ENCODE data around the gene GNG13.

Gene GNG13

DNA sequence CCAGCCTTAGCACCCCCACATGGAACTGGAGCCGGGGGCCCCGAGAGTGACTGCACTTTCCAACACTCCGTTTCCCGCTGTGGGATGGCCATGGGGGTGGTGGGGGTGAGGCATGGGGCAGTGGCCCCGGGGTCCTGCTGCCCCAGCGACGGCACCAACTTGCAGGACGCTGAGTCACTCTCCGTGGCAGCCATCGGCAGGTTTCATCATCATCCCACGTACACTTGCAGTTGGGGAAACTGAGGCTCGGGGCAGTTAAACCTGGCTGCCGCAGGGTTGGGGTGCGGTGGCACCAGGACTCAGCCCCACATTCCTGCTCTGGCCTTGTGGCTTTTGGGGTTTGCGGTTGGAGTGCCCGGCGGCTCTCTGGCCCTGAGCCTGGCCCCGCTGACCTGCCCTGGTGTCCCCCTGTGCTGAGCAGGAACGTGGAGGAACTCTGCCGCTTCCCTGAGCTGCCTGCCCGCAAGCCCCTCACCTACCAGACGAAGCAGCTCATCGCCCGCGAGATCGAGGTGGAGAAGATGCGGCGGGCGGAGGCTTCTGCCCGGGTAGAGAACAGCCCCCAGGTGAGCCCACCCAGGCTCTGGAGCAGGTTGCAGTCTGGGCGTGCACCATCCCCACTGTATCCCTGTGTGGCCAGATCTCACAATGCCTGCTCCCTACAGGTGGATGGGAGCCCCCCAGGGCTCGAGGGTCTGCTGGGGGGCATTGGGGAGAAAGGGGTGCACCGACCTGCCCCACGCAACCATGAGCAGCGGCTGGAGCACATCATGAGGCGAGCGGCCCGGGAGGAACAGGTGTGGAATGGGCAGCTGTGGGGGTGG is 4.0 kb downstream of the GNG13 start:
- Histone ChIP-seq H3K4me1 (ENCODE audit: control insufficient read depth in 1 of 2, insufficient read depth in 2 of 2, low read length in 2 of 2) (peaks cover 4% of the 10 kb centered on the region in 2 experiments), H3K4me3 (ENCODE audit: low read depth, low read length) (no peak overlapping the region), H3K27me3 (ENCODE audit: insufficient read depth, low read length) (no peaks in the 10 kb centered on the region), H4K12ac (ENCODE audit: low read depth, low read length) (no peak overlapping the region), H3K79me1 (ENCODE audit: low read length) (no peaks in the 10 kb centered on the region), H3K79me2 (ENCODE audit: control insufficient read depth, insufficient read depth, low read length, poor library complexity) (no peaks in the 10 kb centered on the region), H2BK5ac (ENCODE audit: low read depth, low read length, poor library complexity) (no peak overlapping the region), H3K36me3 (ENCODE audit: control insufficient read depth in 1 of 2, insufficient read depth in 2 of 2, low read length in 2 of 2) (peaks cover 50 to 54% of the 10 kb centered on the region in 2 experiments), H2AFZ (ENCODE audit: insufficient read depth, low read length, poor library complexity) (no peak overlapping the region), H3K9ac (ENCODE audit: low read length) (no peak overlapping the region), H2BK120ac (ENCODE audit: insufficient read depth, low read length, poor library complexity) (no peak overlapping the region), H3K23ac (ENCODE audit: low read length) (no peak overlapping the region), H2AK5ac (ENCODE audit: low read length) (no peak overlapping the region), H3K9me3 (ENCODE audit: insufficient read depth, low read depth, low read length) (no peaks in the 10 kb centered on the region), H3K4me2 (ENCODE audit: low read length) (no peak overlapping the region), H4K8ac (ENCODE audit: low read depth, low read length) (no peak overlapping the region), H3K4ac (ENCODE audit: low read depth, low read length) (no peak overlapping the region), H3K27ac (ENCODE audit: low read depth, low read length) (no peak overlapping the region), H4K91ac (ENCODE audit: low read depth, low read length) (no peak overlapping the region), H3K14ac (ENCODE audit: low read length) (no peak overlapping the region), H2BK12ac (ENCODE audit: low read length) (no peak overlapping the region), H3K18ac (ENCODE audit: low read length) (no peak overlapping the region)
- DNase-seq: no peak
- no CpG with 5 or more reads among the region's 38 CpGs for WGBS (ENCODE audit: extremely low coverage, insufficient coverage, insufficient read length)

DNA sequence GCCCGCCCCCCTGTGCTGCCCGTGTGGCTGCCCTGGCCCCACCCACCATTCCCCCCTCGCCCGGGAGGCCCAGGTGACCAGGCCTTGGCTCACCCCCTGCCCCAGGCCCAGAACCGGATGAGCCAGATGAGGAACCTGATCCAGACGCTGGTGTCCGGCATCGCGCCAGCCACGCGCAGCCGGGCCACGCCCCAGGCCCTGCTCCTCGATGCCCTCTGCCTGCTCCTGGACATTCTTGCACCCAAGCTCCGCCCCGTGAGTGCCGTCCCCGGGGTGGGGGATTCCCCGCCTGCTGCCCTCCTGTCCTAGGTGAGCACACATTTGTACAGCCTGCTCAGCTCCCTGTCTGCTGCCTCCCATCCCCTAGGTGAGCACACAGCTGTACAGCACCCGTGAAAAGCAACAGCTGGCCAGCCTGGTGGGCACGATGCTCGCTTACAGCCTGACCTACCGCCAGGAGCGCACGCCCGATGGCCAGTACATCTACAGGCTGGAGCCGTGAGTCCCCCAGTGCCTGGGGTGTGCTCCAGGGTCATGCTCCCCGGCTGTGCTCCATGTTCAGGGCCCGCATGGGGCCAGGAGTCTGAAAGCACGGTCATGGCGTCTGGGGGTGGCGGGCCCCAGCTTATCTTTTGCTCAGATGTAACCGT is 4.8 kb downstream of the GNG13 start:
- Histone ChIP-seq H3K79me2 (ENCODE audit: control insufficient read depth, insufficient read depth, low read length, poor library complexity) (no peaks in the 10 kb centered on the region), H4K8ac (ENCODE audit: low read depth, low read length) (no peak overlapping the region), H2BK120ac (ENCODE audit: insufficient read depth, low read length, poor library complexity) (no peak overlapping the region), H4K91ac (ENCODE audit: low read depth, low read length) (no peak overlapping the region), H2BK12ac (ENCODE audit: low read length) (no peak overlapping the region), H3K23ac (ENCODE audit: low read length) (no peak overlapping the region), H2AFZ (ENCODE audit: insufficient read depth, low read length, poor library complexity) (no peak overlapping the region), H2BK5ac (ENCODE audit: low read depth, low read length, poor library complexity) (no peak overlapping the region), H3K36me3 (ENCODE audit: control insufficient read depth in 1 of 2, insufficient read depth in 2 of 2, low read length in 2 of 2) (peaks cover 58 to 62% of the 10 kb centered on the region in 2 experiments), H3K9me3 (ENCODE audit: insufficient read depth, low read depth, low read length) (no peaks in the 10 kb centered on the region), H3K14ac (ENCODE audit: low read length) (no peak overlapping the region), H3K9ac (ENCODE audit: low read length) (no peak overlapping the region), H3K4ac (ENCODE audit: low read depth, low read length) (no peak overlapping the region), H3K27ac (ENCODE audit: low read depth, low read length) (no peak overlapping the region), H3K18ac (ENCODE audit: low read length) (no peak overlapping the region), H3K79me1 (ENCODE audit: low read length) (no peaks in the 10 kb centered on the region), H3K4me2 (ENCODE audit: low read length) (no peak overlapping the region), H3K27me3 (ENCODE audit: insufficient read depth, low read length) (no peaks in the 10 kb centered on the region), H2AK5ac (ENCODE audit: low read length) (no peak overlapping the region), H4K12ac (ENCODE audit: low read depth, low read length) (no peak overlapping the region), H3K4me1 (ENCODE audit: control insufficient read depth in 1 of 2, insufficient read depth in 2 of 2, low read length in 2 of 2) (peaks cover 4% of the 10 kb centered on the region in 2 experiments), H3K4me3 (ENCODE audit: low read depth, low read length) (no peak overlapping the region)
- no CpG with 5 or more reads among the region's 33 CpGs for WGBS (ENCODE audit: extremely low coverage, insufficient coverage, insufficient read length)
- peak; percentile 89 to 90 for DNase-seq

GRCh38 chr16:794853-795466 is 5.6 kb downstream of the GNG13 start:
- Histone ChIP-seq H3K18ac (ENCODE audit: low read length) (no peak overlapping the region), H2BK12ac (ENCODE audit: low read length) (no peak overlapping the region), H2BK120ac (ENCODE audit: insufficient read depth, low read length, poor library complexity) (no peak overlapping the region), H3K36me3 (ENCODE audit: control insufficient read depth in 1 of 2, insufficient read depth in 2 of 2, low read length in 2 of 2) (peaks cover 66 to 70% of the 10 kb centered on the region in 2 experiments), H2BK5ac (ENCODE audit: low read depth, low read length, poor library complexity) (no peak overlapping the region), H3K79me1 (ENCODE audit: low read length) (no peaks in the 10 kb centered on the region), H3K27me3 (ENCODE audit: insufficient read depth, low read length) (no peaks in the 10 kb centered on the region), H4K8ac (ENCODE audit: low read depth, low read length) (no peak overlapping the region), H3K27ac (ENCODE audit: low read depth, low read length) (no peak overlapping the region), H3K4ac (ENCODE audit: low read depth, low read length) (no peak overlapping the region), H3K79me2 (ENCODE audit: control insufficient read depth, insufficient read depth, low read length, poor library complexity) (no peaks in the 10 kb centered on the region), H3K14ac (ENCODE audit: low read length) (no peak overlapping the region), H2AK5ac (ENCODE audit: low read length) (no peak overlapping the region), H3K9ac (ENCODE audit: low read length) (no peak overlapping the region), H3K4me2 (ENCODE audit: low read length) (no peak overlapping the region), H3K9me3 (ENCODE audit: insufficient read depth, low read depth, low read length) (no peaks in the 10 kb centered on the region), H4K91ac (ENCODE audit: low read depth, low read length) (no peak overlapping the region), H3K23ac (ENCODE audit: low read length) (no peak overlapping the region), H3K4me3 (ENCODE audit: low read depth, low read length) (peak overlapping the region; percentile 23), H3K4me1 (ENCODE audit: control insufficient read depth in 1 of 2, insufficient read depth in 2 of 2, low read length in 2 of 2) (no peaks in the 10 kb centered on the region), H2AFZ (ENCODE audit: insufficient read depth, low read length, poor library complexity) (no peak overlapping the region), H4K12ac (ENCODE audit: low read depth, low read length) (no peak overlapping the region)
- no CpG with 5 or more reads among the region's 31 CpGs for WGBS (ENCODE audit: extremely low coverage, insufficient coverage, insufficient read length)
- DNase-seq: peak; percentile 16 to 52

- Histone ChIP-seq H3K18ac (ENCODE audit: low read length) (no peak overlapping the region), H3K9ac (ENCODE audit: low read length) (no peak overlapping the region), H2BK120ac (ENCODE audit: insufficient read depth, low read length, poor library complexity) (no peak overlapping the region), H3K23ac (ENCODE audit: low read length) (no peak overlapping the region), H2AK5ac (ENCODE audit: low read length) (no peak overlapping the region), H3K4ac (ENCODE audit: low read depth, low read length) (no peak overlapping the region), H2BK12ac (ENCODE audit: low read length) (no peak overlapping the region), H3K9me3 (ENCODE audit: insufficient read depth, low read depth, low read length) (no peaks in the 10 kb centered on the region), H2AFZ (ENCODE audit: insufficient read depth, low read length, poor library complexity) (no peak overlapping the region), H3K4me2 (ENCODE audit: low read length) (no peak overlapping the region), H4K8ac (ENCODE audit: low read depth, low read length) (no peak overlapping the region), H4K91ac (ENCODE audit: low read depth, low read length) (no peak overlapping the region), H2BK5ac (ENCODE audit: low read depth, low read length, poor library complexity) (no peak overlapping the region), H4K12ac (ENCODE audit: low read depth, low read length) (no peak overlapping the region), H3K27me3 (ENCODE audit: insufficient read depth, low read length) (no peaks in the 10 kb centered on the region), H3K14ac (ENCODE audit: low read length) (no peak overlapping the region), H3K4me1 (ENCODE audit: control insufficient read depth in 1 of 2, insufficient read depth in 2 of 2, low read length in 2 of 2) (peaks cover 2 to 3% of the 10 kb centered on the region in 2 experiments), H3K36me3 (ENCODE audit: control insufficient read depth in 1 of 2, insufficient read depth in 2 of 2, low read length in 2 of 2) (peaks cover 73 to 74% of the 10 kb centered on the region in 2 experiments), H3K79me1 (ENCODE audit: low read length) (no peaks in the 10 kb centered on the region), H3K4me3 (ENCODE audit: low read depth, low read length) (no peak overlapping the region), H3K27ac (ENCODE audit: low read depth, low read length) (no peak overlapping the region), H3K79me2 (ENCODE audit: control insufficient read depth, insufficient read depth, low read length, poor library complexity) (no peaks in the 10 kb centered on the region)
- DNase-seq: no peak
- WGBS (ENCODE audit: extremely low coverage, insufficient coverage, insufficient read length): no CpG with 5 or more reads among the region's 40 CpGs
Observed at GRCh38 chr16:794091-794822, 6.3 kb downstream of the GNG13 start.

Data from trophoblast cell (in vitro differentiated cells and primary cell).